ENCODE data around the gene CCSER1.

CCSER1 gene

GRCh38 chr4:90187148-90187884, 60.1 kb downstream of the CCSER1 start:
- DNase-seq (ENCODE audit: insufficient read length, low spot score): no peak
- TF ChIP-seq CTCF (IDR thresholded peaks at IDR 0.05; ENCODE audit: insufficient read depth, missing control alignments): no peak
- peak; percentile 67 for FAIRE-seq

DNA sequence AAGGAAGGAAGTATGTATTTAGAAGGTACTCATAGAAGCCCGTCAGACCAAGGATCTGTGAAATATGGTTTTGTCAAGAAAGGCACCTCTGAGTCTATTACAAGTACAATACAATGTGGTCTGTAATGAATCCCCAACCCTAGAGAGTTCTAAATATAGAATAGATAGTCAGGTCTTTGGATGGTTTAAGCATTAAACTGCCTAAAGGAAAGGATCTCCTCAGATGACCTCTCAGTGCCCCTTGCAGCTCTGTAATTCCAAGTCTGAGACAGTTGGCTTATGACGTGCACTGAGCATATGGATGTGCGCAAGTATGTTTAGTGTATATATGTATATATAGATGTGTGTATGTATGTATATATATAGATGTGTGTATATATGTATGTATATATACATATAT, 62.0 kb downstream of the CCSER1 start:
- DNase-seq (ENCODE audit: insufficient read length, low spot score) (no peak), FAIRE-seq (no peak)
- no peak for TF ChIP-seq CTCF (IDR thresholded peaks at IDR 0.05; ENCODE audit: insufficient read depth, missing control alignments)

DNA sequence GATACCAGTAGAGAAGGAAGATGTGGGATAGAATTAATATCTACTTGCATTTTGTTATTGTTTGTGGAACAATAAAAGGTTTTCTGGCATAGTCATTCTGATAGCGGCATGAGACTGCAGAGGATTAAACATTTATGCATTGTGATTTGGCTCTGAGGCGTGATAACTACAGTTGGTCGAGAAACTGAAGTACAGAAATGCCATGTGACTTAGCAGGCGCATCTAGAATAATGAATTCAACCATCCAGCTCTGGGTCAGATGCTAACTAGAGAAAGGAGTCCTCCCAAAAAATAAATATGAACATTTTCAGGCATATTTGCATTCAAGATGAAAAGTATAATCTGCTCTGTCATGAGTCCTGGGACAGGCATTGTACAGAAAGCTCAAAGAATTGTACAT, 62.8 kb downstream of the CCSER1 start:
- no peak for FAIRE-seq
- no peak for DNase-seq (ENCODE audit: insufficient read length, low spot score)
- no peak for TF ChIP-seq CTCF (IDR thresholded peaks at IDR 0.05; ENCODE audit: insufficient read depth, missing control alignments)

- FAIRE-seq (no peak), DNase-seq (ENCODE audit: insufficient read length, low spot score) (no peak)
- TF ChIP-seq CTCF (IDR thresholded peaks at IDR 0.05; ENCODE audit: insufficient read depth, missing control alignments): no peak
Measured at GRCh38 chr4:90190525-90190924, 63.3 kb downstream of the CCSER1 start.

DNA sequence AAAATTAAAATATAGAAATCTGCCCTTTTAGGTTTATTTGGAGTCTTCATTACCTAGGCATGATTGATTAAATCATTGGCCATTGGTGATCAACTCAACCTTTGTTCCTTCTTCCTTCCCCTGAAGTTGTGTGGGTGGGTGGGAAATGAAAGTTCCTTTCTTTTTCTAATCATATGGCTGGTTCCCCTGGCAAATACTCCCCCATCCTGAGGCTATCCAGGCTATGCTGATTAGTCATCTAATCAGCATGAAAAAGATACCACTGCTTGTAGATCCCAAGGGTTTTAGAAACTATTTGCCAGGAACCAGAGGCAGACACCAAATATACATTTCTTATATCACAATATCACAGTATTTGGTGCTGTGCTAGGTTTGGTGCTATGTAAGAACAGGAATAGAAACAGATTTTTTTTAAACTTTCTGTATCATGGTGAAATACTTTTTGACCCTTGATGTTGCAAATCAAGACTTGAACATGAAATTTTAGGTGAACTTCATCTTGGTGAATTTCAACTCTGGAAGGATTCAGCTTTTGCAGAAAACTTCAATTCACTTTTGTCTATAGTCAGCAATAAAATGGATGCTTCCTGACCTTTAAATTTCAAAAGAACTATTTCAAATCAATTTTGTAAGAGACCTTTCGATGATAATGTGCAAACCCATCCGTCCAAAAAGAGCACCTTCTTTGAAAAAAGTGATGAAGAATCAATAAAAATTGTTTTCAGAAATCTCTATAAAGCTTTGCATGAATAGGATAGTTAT, 71.1 kb downstream of the CCSER1 start:
- TF ChIP-seq CTCF (IDR thresholded peaks at IDR 0.05; ENCODE audit: insufficient read depth, missing control alignments): no peak
- FAIRE-seq: peak; percentile 46
- no peak for DNase-seq (ENCODE audit: insufficient read length, low spot score)

DNA sequence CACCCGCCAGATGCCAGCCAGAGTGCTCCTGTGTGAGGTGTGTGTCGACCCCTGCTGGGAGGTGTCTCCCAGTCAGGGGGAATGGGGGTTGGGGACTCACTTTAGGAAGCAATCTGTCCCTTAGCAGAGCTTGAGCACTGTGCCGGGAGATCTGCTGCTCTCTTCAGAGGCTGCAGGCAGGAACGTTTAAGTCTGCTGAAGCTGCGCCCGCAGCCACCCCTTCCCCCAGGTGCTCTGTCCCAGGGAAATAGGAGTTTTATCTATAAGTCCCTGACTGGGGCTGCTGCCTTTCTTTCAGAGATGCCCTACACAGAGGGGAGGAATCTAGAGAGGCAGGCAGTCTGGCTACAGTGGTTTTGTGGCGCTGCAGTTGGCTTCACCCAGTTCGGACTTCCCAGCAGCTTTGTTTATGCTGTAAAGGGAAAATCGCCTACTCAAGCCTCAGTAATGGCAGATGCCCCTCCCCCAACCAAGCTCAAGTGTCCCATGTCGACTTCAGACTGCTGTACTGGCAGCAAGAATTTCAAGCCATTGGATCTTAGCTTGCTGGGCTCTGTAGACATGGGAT, 80.8 kb downstream of the CCSER1 start:
- FAIRE-seq: no peak
- no peak for TF ChIP-seq CTCF (IDR thresholded peaks at IDR 0.05; ENCODE audit: insufficient read depth, missing control alignments)
- no peak for DNase-seq (ENCODE audit: insufficient read length, low spot score)

- DNase-seq (ENCODE audit: insufficient read length, low spot score) (no peak), FAIRE-seq (no peak)
- TF ChIP-seq CTCF (IDR thresholded peaks at IDR 0.05; ENCODE audit: insufficient read depth, missing control alignments): no peak
Measured at GRCh38 chr4:90209922-90210321, 82.7 kb downstream of the CCSER1 start.

All from D721Med (cell line).